Measurements from ENCODE around the gene TFF2. TPM values are rescaled to one million over a fixed set of nuclear protein-coding genes. Genes with fewer than 3 reads are reported as not detected.

The TFF2 gene
- total and polyA plus RNA-seq, 2 of the 4 experiments (the other 2 are of a cell fraction): not detected

GRCh38 chr21:42315296-42315891 lies 35.4 kb downstream of the TFF2 start, which contains the start of gene TFF3:
TFF3 (minus strand) TSS chr21:42315409; CDS start chr21:42315374, 35 bp downstream.
- Histone ChIP-seq H4K5ac (ENCODE audit: low read depth, low read length) (no peak within 1 kb of the TSS), H2AK5ac (ENCODE audit: low read depth, low read length) (no peak within 1 kb of the TSS), H2BK15ac (ENCODE audit: low read depth, low read length) (no peak within 1 kb of the TSS), H3K36me3 (ENCODE audit: control insufficient read depth, insufficient read depth, low read length) (no peaks in the 10 kb centered on the region), H2BK120ac (ENCODE audit: low read depth, low read length) (no peak within 1 kb of the TSS), H3K23ac (ENCODE audit: low read depth, low read length) (no peak within 1 kb of the TSS), H3K4me3 (ENCODE audit: insufficient read depth, low read depth, low read length) (no peak within 1 kb of the TSS), H3K14ac (replicated peaks; ENCODE audit: low read depth, low read length) (no peak within 1 kb of the TSS), H3K27ac (ENCODE audit: insufficient read depth, low read length) (no peak within 1 kb of the TSS), H3K79me1 (ENCODE audit: low read depth in 1 of 2, low read length in 2 of 2) (no peaks in the 10 kb centered on the region), H3K18ac (ENCODE audit: low read depth, low read length) (no peak within 1 kb of the TSS), H4K20me1 (ENCODE audit: insufficient read depth, low read length) (no peaks in the 10 kb centered on the region; the same call in 1 of the 2 replicates), H3K4me1 (ENCODE audit: control insufficient read depth, insufficient read depth, low read length) (no peaks in the 10 kb centered on the region), H4K8ac (ENCODE audit: low read depth in 2 of 2, low read length in 2 of 2) (no peak within 1 kb of the TSS), H3K4ac (ENCODE audit: low read depth, low read length) (no peak within 1 kb of the TSS), H3K56ac (ENCODE audit: extremely low read depth, insufficient read depth, low read length) (no peak within 1 kb of the TSS), H3K9me1 (ENCODE audit: insufficient read depth, low read length) (no peaks in the 10 kb centered on the region), H2AFZ (replicated peaks; ENCODE audit: low read length, poor library complexity) (peak within 1 kb of the TSS; percentile 56), H2BK20ac (ENCODE audit: low read depth, low read length) (no peak within 1 kb of the TSS), H2AK9ac (replicated peaks; ENCODE audit: low read depth, low read length, poor library complexity) (peak within 1 kb of the TSS; percentile 48), H2BK5ac (ENCODE audit: low read depth, low read length, poor library complexity, severe bottlenecking) (no peak within 1 kb of the TSS), H3K27me3 (ENCODE audit: control insufficient read depth, insufficient read depth, low read length) (peaks cover 47% of the 10 kb centered on the region), H3K9me3 (ENCODE audit: control insufficient read depth, insufficient read depth, low read length) (no peaks in the 10 kb centered on the region), H4K91ac (ENCODE audit: insufficient read depth, low read depth, low read length) (no peak within 1 kb of the TSS), H3K4me2 (ENCODE audit: low read depth, low read length) (no peak within 1 kb of the TSS), H3K9ac (ENCODE audit: low read depth, low read length) (no peak within 1 kb of the TSS)
- TF ChIP-seq NFE2L2 (IDR thresholded peaks at IDR 0.05; ENCODE audit: low read depth, low read length) (no peak), RFX5 (IDR thresholded peaks at IDR 0.05; ENCODE audit: low read depth, low read length) (no peak), FOS (IDR thresholded peaks at IDR 0.05; ENCODE audit: low read depth, low read length) (no peak), SMC3 (IDR thresholded peaks at IDR 0.05; ENCODE audit: low read depth, low read length) (no peak), POLR2A (IDR thresholded peaks at IDR 0.05; ENCODE audit: low read depth, low read length) (no peak), RAD21 (IDR thresholded peaks at IDR 0.05; ENCODE audit: low read length) (no peak), ELK1 (IDR thresholded peaks at IDR 0.05; ENCODE audit: borderline replicate concordance, low read depth, low read length) (no peak), MXI1 (IDR thresholded peaks at IDR 0.05; ENCODE audit: borderline replicate concordance, low read depth, low read length) (no peak), RCOR1 (IDR thresholded peaks at IDR 0.05; ENCODE audit: insufficient replicate concordance, low read length) (no peak), BHLHE40 (IDR thresholded peaks at IDR 0.05; ENCODE audit: low read depth, low read length) (no peak), CEBPB (IDR thresholded peaks at IDR 0.05; ENCODE audit: low read depth, low read length) (no peak)
- dilution Hi-C loops (cut with HindIII; ENCODE audit: low sequenced_read_pairs, unreplicated experiment): no loop called here
- no CpG with 5 or more reads among the region's 15 CpGs for WGBS, 2 experiments (ENCODE audit: extremely low coverage in 2 of 2, insufficient read length in 1 of 2)
- no TSS peak for BruUV-seq (replicated peaks)
- intact Hi-C loops (cut with micrococcal nuclease): no loop called here
- DNase-seq: no peak
- CTCF ChIA-PET: no interaction called here
- in situ Hi-C loops (cut with MboI; ENCODE audit: low sequenced_read_pairs): no loop called here
- POLR2A ChIA-PET (ENCODE audit: unreplicated experiment): no interaction called here
- no peak for ATAC-seq (ENCODE audit: low read depth)
